WTC11 (cell line): Measurements from ENCODE around the gene SOCS1. TPM values are rescaled to one million over a fixed set of nuclear protein-coding genes. Genes with fewer than 3 reads are reported as not detected.

Source experiments
- ATAC-seq: fragments of 200-7000 bp; cut with Tn5 transposase; 2 replicates; pipeline ENCODE4 v1.10.0; 2021; ENCODE audit warnings: mild to moderate bottlenecking, moderate library complexity
- CTCF ChIA-PET: fragments of 300-600 bp; sonication (Branson Sonifier 250); formaldehyde crosslinking; loops from one replicate; lab custom pipeline; 2021; ENCODE audit warnings: antibody characterized with exemption; lab: Charles Lee
- POLR2A ChIA-PET: fragments of 350-600 bp; sonication (Branson Sonifier 250); formaldehyde crosslinking; loops from one replicate; lab custom pipeline; 2021; ENCODE audit warnings: antibody characterized with exemption; lab: Charles Lee
- DNase-seq: peaks from one replicate; pipeline ENCODE4 v3.0.0; 2021; ENCODE audit warnings: low spot score
- H3K27ac Mint-ChIP-seq: 2 replicates; pipeline ENCODE4 v1.8.0; 2021; ENCODE audit warnings: mixed read lengths
- H3K27me3 Mint-ChIP-seq: 2 replicates; pipeline ENCODE4 v1.8.0; 2021; ENCODE audit warnings: low read depth, mild to moderate bottlenecking, moderate library complexity, mixed read lengths
- H3K36me3 Mint-ChIP-seq: 2 replicates; pipeline ENCODE4 v1.8.0; 2021; ENCODE audit warnings: mixed read lengths
- H3K4me1 Mint-ChIP-seq: 2 replicates; pipeline ENCODE4 v1.8.0; 2022; ENCODE audit warnings: mixed read lengths
- H3K4me3 Mint-ChIP-seq: 2 replicates; pipeline ENCODE4 v1.8.0; 2021; ENCODE audit warnings: mild to moderate bottlenecking, moderate library complexity, mixed read lengths
- H3K9me3 Mint-ChIP-seq: 2 replicates; pipeline ENCODE4 v1.8.0; 2021; ENCODE audit warnings: mixed read lengths
- AFF4 ChIP-seq: sonication (generic); formaldehyde crosslinking; IDR thresholded peaks from 2 replicates; pipeline ENCODE4 v1.8.1; 2023; ENCODE audit warnings: mild to moderate bottlenecking, missing genetic modification reagents, borderline replicate concordance
- ATF1 ChIP-seq: sonication (generic); formaldehyde crosslinking; IDR thresholded peaks from 2 replicates; pipeline ENCODE4 v1.8.1; 2023; ENCODE audit warnings: mild to moderate bottlenecking, moderate library complexity, missing genetic modification reagents
- ATF2 ChIP-seq: sonication (generic); formaldehyde crosslinking; IDR thresholded peaks from 2 replicates; pipeline ENCODE4 v1.8.1; 2022; ENCODE audit warnings: low read depth, missing genetic modification reagents, borderline replicate concordance
- CTCF ChIP-seq: fragments of 200-600 bp; IDR thresholded peaks from 2 replicates; pipeline ENCODE4 v1.8.0; 2022; ENCODE audit warnings: antibody characterized with exemption
- NFE2L1 ChIP-seq: sonication (generic); formaldehyde crosslinking; IDR thresholded peaks from 2 replicates; pipeline ENCODE4 v1.8.1; 2023; ENCODE audit warnings: missing genetic modification reagents
- SMAD3 ChIP-seq: sonication (generic); formaldehyde crosslinking; IDR thresholded peaks from 2 replicates; pipeline ENCODE4 v1.8.0; 2022; ENCODE audit warnings: missing genetic modification reagents, mild to moderate bottlenecking, borderline replicate concordance
- TCF7 ChIP-seq: sonication (generic); formaldehyde crosslinking; IDR thresholded peaks from 2 replicates; pipeline ENCODE4 v1.8.0; 2022; ENCODE audit warnings: mild to moderate bottlenecking, low read depth, missing genetic modification reagents, moderate library complexity
- TP53 ChIP-seq: sonication (generic); formaldehyde crosslinking; IDR thresholded peaks from 2 replicates; pipeline ENCODE4 v1.8.1; 2023; ENCODE audit warnings: mild to moderate bottlenecking, missing genetic modification reagents
- ZMAT4 ChIP-seq: fragments of 250-450 bp; sonication (Bioruptor Pico); IDR thresholded peaks from 2 replicates; pipeline ENCODE4 v1.9.0; 2021; ENCODE audit warnings: mild to moderate bottlenecking
- ZNF219 ChIP-seq: sonication (generic); formaldehyde crosslinking; IDR thresholded peaks from 2 replicates; pipeline ENCODE4 v1.8.0; 2023; ENCODE audit warnings: missing genetic modification reagents, mild to moderate bottlenecking, borderline replicate concordance
- ZNF263 ChIP-seq: sonication (generic); formaldehyde crosslinking; IDR thresholded peaks from 2 replicates; pipeline ENCODE4 v1.8.1; 2022; ENCODE audit warnings: low read depth, mild to moderate bottlenecking, moderate library complexity, missing genetic modification reagents
- ZNF281 ChIP-seq: sonication (generic); formaldehyde crosslinking; IDR thresholded peaks from 2 replicates; pipeline ENCODE4 v1.8.0; 2023; ENCODE audit warnings: mild to moderate bottlenecking, missing genetic modification reagents
- ZNF416 ChIP-seq: fragments of 250-450 bp; sonication (Bioruptor Pico); IDR thresholded peaks from 2 replicates; pipeline ENCODE4 v1.9.0; 2021; ENCODE audit warnings: mild to moderate bottlenecking, inconsistent platforms
- ZNF423 ChIP-seq: fragments of 250-450 bp; sonication (Bioruptor Pico); IDR thresholded peaks from 2 replicates; pipeline ENCODE4 v2.1.2; 2022; ENCODE audit warnings: mild to moderate bottlenecking, moderate library complexity
- total RNA-seq: library from RNA; stranded (reverse); gene quantifications from 3 replicates; pipeline ENCODE4 v1.2.3, GENCODE V29; 2021

The SOCS1 gene
- total RNA-seq, 1 experiment from 2014 or later, result 62.3 TPM

- DNase-seq, result no peak
- Mint-ChIP-seq H3K4me1 (peaks cover 41% of the 10 kb centered on the region), H3K27me3 (no peaks in the 10 kb centered on the region; the same call in 1 of the 2 replicates), H3K9me3 (peaks cover 12% of the 10 kb centered on the region), H3K27ac (no peak overlapping the region), H3K4me3 (no peak overlapping the region), H3K36me3 (peaks cover 2% of the 10 kb centered on the region; the same call in 1 of the 2 replicates)
- ChIA-PET POLR2A (interaction anchor here (0.5 to 2.3 kb wide), 2 partner anchors 51 to 109 kb away, joined by 4 to 9 read pairs; partner anchors contain the start of gene SOCS1), CTCF (interaction anchor here (0.8 to 2.5 kb wide), 6 partner anchors 13 to 242 kb away, joined by 4 to 10 read pairs (median 6); no protein-coding TSS in a partner anchor)
- no peak for TF ChIP-seq ZMAT4 (CRISPR knock-in tag)
- TF ChIP-seq ATF1 (CRISPR knock-in tag), result no peak
- no peak for TF ChIP-seq TP53 (CRISPR knock-in tag)
- TF ChIP-seq NFE2L1, result no peak
- no peak for TF ChIP-seq ZNF423
- TF ChIP-seq SMAD3 (CRISPR knock-in tag), result no peak
- TF ChIP-seq AFF4, result no peak
- no peak for TF ChIP-seq ATF2 (CRISPR knock-in tag)
- TF ChIP-seq ZNF281 (CRISPR knock-in tag), result no peak
- no peak for TF ChIP-seq ZNF263 (CRISPR knock-in tag)
- no peak for TF ChIP-seq CTCF
- TF ChIP-seq TCF7 (CRISPR knock-in tag), result no peak
- no peak for TF ChIP-seq ZNF219 (CRISPR knock-in tag)
- no peak for TF ChIP-seq ZNF416 (CRISPR knock-in tag)
- no peak for ATAC-seq
These were observed 50.8 kb downstream of the SOCS1 start for GRCh38 chr16:11205065-11205699.
